Activated CD8-positive, alpha-beta memory T cell treated with anti-CD3 and anti-CD28 coated beads, Interleukin-2, amount 50 U/mL, for 1 hour (primary cell): ENCODE measurements around the gene PLAAT4.

Source experiments
- DNase-seq: peaks from one replicate; pipeline ENCODE4 v3.0.0-alpha.2; 2020; ENCODE audit errors: extremely low read depth

The PLAAT4 gene, protein sequence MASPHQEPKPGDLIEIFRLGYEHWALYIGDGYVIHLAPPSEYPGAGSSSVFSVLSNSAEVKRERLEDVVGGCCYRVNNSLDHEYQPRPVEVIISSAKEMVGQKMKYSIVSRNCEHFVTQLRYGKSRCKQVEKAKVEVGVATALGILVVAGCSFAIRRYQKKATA

GRCh38 chr11:63536669-63537292 lies at the start of gene PLAAT4:
PLAAT4 (plus strand) TSS chr11:63536808; CDS start chr11:63536869, 61 bp downstream.
- DNase-seq, result no peak

- DNase-seq, result no peak
Measured at GRCh38 chr11:63488789-63489188, 47.8 kb upstream of the PLAAT4 start.

DNA sequence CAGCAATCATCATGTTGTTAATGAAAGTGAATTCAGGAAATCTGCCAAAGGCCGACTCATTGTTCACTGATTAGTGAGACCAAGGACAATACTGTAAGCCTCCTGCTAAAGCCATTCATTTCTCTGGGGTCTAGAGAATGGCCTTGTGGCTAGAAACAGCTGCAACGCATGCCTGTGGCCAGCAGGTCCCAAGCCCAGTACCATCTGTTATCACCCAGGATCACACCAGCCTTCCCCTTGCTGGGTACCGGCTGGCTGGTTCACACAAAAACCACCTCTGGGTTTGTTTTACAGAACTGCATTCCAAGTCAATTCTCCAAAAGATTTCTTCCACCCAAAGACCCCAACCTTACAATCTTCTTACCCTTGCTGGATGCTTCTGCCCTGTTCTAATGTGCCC lies 46.7 kb upstream of the PLAAT4 start:
- DNase-seq, result no peak

DNA sequence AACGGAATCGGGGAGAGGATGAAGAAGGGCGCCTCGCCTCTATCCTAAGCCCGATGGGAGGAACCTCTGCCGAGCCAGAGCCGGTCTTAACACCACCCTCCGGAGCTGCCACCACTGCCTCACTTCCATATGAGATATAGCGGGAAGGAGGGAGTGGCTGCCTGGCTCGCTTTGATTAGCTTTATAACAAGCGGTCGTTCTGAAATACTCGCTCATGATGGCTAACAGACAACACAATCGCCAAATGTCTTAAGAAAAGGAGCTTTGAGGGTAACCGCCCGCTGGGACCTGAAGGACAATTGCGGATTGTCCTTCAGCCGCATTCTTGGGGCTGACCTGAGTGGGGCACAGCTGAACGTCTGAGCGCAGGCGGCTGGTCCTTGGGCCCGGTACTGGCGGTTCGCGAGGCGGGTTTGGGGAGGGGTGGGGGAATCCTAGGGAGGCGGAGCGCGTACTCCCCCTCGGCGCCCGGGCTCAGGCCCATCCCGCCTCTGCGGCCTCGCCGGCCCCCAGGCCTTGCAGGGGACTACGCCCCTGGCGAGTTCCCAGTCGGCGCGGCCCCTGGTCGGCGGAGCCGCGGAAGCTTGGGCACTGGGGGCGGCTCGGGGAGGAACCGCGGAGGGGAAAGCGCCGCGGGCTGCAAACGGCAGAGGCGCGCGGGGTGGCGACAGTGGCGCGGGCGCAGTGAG lies 45.9 kb upstream of the PLAAT4 start, which contains the start of gene PLAAT5:
TSS of gene PLAAT5 (minus strand) at position 617 of the 689 bp plus-strand sequence. CDS start at position 484, 133 bp downstream.
- no peak for DNase-seq

DNA sequence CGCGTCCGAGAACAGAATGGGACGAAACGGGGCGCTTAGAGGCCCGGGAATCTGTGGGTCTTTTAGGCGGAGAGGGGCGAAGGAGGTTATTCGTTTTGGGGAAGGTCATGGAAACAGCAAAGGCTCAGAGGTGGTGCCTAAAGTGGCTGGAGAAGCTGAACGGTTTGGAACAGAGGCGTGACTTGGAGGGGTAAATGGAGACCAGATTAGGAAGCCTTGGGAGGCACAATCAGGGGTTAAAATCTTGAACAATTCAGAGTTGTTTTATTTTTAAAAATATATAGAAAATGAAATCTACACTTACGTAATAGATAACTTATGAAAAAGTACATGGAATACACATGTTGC lies 45.4 kb upstream of the PLAAT4 start:
- DNase-seq, result no peak

DNA sequence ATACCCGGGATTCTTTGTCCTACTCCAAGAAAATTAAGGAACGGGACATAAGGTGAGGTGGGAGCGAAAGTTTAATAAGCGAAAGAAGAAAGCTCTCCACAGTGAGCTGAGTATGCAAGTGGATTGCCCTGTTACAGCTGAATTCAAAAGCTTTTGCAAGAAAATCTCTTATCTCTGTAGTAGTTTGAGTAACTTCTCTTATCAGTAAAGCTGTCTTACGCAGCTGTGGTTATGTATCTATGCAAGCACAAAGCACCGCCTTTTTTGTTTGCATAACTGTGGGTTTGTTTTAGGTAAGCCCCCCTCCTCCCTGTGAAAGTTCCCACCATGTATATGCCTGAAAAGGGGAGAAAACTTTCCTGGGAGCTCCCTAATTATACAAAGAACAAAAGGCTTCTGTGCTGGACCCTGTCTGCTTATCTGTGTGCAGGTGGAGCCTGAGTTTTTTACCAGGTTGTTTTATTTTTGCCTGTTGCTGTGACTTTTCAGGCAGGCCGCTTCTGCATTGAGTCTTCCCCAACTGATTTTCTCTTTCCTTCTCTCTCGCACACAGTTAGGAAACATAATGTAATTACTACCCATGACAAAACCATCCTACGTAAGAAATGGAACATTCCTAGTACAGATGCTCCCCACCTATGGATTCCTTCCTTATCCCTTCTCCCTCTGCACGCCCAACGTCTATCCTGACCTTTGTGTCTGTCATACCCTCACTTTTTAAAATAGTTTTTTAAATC lies 44.8 kb upstream of the PLAAT4 start:
- DNase-seq, result no peak

- DNase-seq, result no peak
Measured at GRCh38 chr11:63492441-63492840, 44.2 kb upstream of the PLAAT4 start.

DNA sequence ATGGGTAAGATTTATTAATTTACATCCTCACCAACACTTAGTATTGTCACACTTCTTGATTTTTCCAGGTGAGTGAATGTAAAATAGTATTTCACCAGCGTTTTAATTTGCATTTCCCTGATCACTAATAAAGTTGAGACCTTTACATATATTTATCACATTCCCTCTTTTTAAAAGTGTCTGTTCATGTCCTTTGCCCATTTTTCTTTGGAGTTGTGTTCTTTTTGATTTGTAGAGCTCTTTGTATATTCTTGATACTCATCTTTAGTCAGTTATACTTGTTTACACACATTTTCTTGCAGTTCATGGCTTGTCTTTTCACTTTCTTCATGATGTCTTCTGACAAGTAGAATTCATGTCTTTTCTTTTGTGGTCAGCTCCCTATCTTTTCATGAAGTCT lies 43.5 kb upstream of the PLAAT4 start:
- DNase-seq, result no peak

DNA sequence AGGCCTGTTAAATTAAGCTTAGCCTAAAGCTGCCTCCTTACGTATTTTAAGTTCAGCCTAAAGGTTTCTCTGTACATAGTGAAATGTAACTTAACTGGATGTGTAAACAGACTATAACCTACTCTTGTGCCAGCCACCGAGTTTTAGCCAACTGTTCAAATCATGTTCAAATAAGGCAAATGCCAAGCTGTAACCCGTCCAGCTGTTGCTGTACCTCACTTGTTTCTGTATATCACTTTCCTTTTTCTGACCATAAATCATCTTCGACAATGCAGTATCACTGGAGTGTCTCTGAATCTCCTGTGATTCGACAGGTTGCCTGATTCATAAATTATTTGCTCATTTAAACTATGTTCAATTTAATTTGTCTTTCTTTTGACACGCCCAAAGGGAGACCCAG lies 41.6 kb upstream of the PLAAT4 start:
- DNase-seq, result no peak

GRCh38 chr11:63499874-63500273 lies 36.7 kb upstream of the PLAAT4 start:
- DNase-seq, result no peak

GRCh38 chr11:63501236-63501635 lies 35.4 kb upstream of the PLAAT4 start:
- DNase-seq, result no peak

- no peak for DNase-seq
Measured at GRCh38 chr11:63502252-63502820, 34.3 kb upstream of the PLAAT4 start.

- DNase-seq, result no peak
Measured at GRCh38 chr11:63503492-63503891, 33.1 kb upstream of the PLAAT4 start.

- DNase-seq, result no peak
Measured at GRCh38 chr11:63504054-63504453, 32.6 kb upstream of the PLAAT4 start.

- DNase-seq, result no peak
Measured at GRCh38 chr11:63504933-63505586, 31.5 kb upstream of the PLAAT4 start.

GRCh38 chr11:63505857-63506528 lies 30.6 kb upstream of the PLAAT4 start, which contains the start of gene LGALS12:
LGALS12 (plus strand) TSS chr11:63506084; CDS start chr11:63506459, 375 bp downstream.
- no peak for DNase-seq

- DNase-seq, result no peak
Measured at GRCh38 chr11:63506876-63507275, 29.7 kb upstream of the PLAAT4 start.

DNA sequence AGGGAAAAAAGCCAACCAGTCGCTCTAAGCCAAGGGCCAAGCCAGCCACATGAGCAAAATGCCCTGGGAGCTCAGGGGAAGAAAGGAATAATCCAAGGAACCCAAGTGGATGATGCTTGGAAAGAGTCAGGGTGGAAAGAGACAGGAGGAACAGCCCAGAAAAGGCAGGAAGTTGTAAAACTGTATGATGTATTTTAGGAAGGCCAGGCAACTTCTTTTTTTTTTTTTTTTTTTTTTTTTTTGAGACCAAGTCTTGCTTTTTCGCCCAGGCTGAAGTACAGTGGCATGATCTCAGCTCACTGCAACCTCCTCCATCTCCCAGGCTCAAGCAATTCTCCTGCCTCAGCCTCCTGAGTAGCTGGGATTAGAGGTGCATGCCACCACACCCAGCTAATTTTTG lies 29.1 kb upstream of the PLAAT4 start:
- DNase-seq, result no peak

DNA sequence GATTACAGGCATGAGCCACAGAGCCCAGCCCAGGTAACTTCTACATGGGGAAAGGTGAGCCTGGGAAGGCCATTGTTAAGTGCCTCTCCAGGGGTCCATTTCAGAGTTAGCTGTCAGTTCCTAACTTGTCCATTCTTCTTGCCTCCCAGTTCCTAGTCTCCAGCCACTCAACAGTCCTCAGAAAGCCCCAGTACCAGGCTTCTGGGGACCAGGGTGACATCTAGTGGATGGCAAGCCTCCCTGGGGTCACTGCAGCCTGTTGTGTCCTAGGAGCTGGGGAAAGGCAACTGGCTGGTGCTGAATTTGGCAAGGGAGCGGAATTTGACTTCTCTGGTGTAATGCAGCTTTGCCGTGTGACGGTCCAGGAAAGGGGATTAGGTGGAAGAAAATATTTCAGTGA lies 28.6 kb upstream of the PLAAT4 start:
- DNase-seq, result no peak

DNA sequence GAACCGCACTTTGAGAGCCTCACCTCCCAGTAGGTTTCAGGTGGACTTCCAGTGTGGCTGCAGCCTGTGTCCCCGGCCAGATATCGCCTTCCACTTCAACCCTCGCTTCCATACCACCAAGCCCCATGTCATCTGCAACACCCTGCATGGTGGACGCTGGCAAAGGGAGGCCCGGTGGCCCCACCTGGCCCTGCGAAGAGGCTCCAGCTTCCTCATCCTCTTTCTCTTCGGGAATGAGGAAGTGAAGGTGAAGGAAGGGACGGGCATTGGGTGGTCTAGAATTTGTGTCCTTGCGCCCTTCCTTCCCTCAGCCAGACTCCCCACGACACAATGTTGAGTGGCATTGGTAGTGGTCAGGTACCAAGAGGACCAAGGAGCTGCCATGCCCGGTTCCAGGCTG lies 27.9 kb upstream of the PLAAT4 start:
- DNase-seq, result no peak
